Calu3 (cell line): ENCODE data around the gene SPNS1. TPM values are rescaled to one million over a fixed set of nuclear protein-coding genes. Genes with fewer than 3 reads are reported as not detected.

Source experiments
- BruUV-seq: library from RNA; stranded (reverse); fragments of 400-500 nt; replicated peaks from 2 replicates; lab custom pipeline; 2021; lab: Mats Ljungman, UMichigan
- CTCF ChIA-PET: fragments of 300-600 bp; sonication (Branson Sonifier 250); formaldehyde crosslinking; loops from one replicate; lab custom pipeline; 2022; ENCODE audit warnings: antibody characterized with exemption; lab: Charles Lee
- DNase-seq: peaks from one replicate; pipeline ENCODE4 v3.0.0; 2022
- H3K27ac Mint-ChIP-seq: one replicate; pipeline ENCODE4 v1.8.0; 2022; ENCODE audit warnings: mixed read lengths; ENCODE audit not compliant: unreplicated experiment
- H3K27me3 Mint-ChIP-seq: one replicate; pipeline ENCODE4 v1.8.0; 2022; ENCODE audit warnings: mixed read lengths; ENCODE audit not compliant: unreplicated experiment
- H3K36me3 Mint-ChIP-seq: one replicate; pipeline ENCODE4 v1.8.0; 2022; ENCODE audit warnings: mild to moderate bottlenecking, moderate library complexity, mixed read lengths; ENCODE audit not compliant: insufficient read depth, unreplicated experiment
- H3K4me1 Mint-ChIP-seq: one replicate; pipeline ENCODE4 v1.8.0; 2022; ENCODE audit warnings: mild to moderate bottlenecking, low read depth, mixed read lengths; ENCODE audit not compliant: unreplicated experiment
- H3K4me3 Mint-ChIP-seq: one replicate; pipeline ENCODE4 v1.8.0; 2022; ENCODE audit warnings: mild to moderate bottlenecking, low read depth, moderate library complexity, mixed read lengths; ENCODE audit not compliant: unreplicated experiment
- H3K9me3 Mint-ChIP-seq: one replicate; pipeline ENCODE4 v1.8.0; 2022; ENCODE audit warnings: low read depth, mixed read lengths; ENCODE audit not compliant: unreplicated experiment
- intact Hi-C: fragments of 100-400 bp; cut with micrococcal nuclease; formaldehyde crosslinking; loops from one replicate; pipeline ENCODE4 v1.10.0; 2022; ENCODE audit not compliant: unreplicated experiment
- total RNA-seq: library from RNA; stranded (reverse); gene quantifications from 2 replicates; pipeline ENCODE4 v1.2.3, GENCODE V29; 2022
- TF ChIP-seq, protein P1 (sequence below): fragments of 200-600 bp; IDR thresholded peaks from one replicate; pipeline ENCODE4 v1.8.0; 2022; ENCODE audit warnings: antibody characterized with exemption; ENCODE audit not compliant: unreplicated experiment

SPNS1 gene
- total RNA-seq, 1 experiment from 2014 or later: 44.8 TPM

DNA sequence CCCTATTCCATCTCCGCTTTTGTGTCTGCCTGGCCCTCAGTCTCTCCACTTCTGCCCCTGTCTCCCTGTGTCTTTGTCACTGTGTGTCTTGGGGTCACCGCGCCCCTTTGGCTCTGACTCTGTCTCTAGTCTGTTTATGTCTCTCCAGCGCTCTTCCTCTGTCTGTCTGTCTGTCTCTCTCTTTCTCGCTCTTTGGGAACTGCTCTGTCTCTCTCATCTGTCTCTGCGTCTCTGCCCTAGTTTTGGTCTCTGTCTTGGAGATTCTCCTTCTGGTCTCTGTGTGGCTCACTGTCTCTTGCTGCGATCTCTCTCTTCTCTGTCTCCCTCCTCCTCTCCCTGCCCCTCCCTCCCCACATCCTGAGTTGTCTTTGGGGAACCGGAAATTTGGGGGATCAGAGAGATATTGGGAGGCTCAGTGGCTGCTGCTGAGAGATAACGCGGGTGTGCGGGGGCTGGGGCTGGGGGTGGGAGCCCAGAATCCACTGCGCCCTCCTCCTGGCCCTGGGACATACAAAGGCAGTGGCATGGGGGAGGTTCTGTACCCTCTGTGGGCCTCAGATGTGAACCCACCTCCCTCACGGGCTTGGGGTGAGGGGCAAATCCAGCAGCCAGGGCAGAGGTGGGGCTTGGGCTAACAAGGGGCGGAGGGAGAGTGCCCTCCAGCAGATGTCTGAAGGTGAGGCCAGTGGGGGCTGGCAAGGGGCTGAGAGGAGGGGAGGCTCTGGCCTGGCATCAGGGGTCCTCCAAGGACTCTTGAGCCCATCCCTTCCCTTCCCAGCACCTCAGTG lies 34.7 kb downstream of the SPNS1 start:
- Mint-ChIP-seq H3K36me3 (no peaks in the 10 kb centered on the region), H3K4me1 (no peaks in the 10 kb centered on the region), H3K9me3 (no peaks in the 10 kb centered on the region), H3K27me3 (peaks cover 54% of the 10 kb centered on the region), H3K27ac (no peak overlapping the region), H3K4me3 (no peak overlapping the region)
- DNase-seq: no peak
- CTCF ChIA-PET: interaction anchor here (0.7 kb wide), 1 partner anchor 43 kb away, joined by 3 read pairs; no protein-coding TSS in a partner anchor
- intact Hi-C loops: no loop called here
- TF ChIP-seq, protein P1, sequence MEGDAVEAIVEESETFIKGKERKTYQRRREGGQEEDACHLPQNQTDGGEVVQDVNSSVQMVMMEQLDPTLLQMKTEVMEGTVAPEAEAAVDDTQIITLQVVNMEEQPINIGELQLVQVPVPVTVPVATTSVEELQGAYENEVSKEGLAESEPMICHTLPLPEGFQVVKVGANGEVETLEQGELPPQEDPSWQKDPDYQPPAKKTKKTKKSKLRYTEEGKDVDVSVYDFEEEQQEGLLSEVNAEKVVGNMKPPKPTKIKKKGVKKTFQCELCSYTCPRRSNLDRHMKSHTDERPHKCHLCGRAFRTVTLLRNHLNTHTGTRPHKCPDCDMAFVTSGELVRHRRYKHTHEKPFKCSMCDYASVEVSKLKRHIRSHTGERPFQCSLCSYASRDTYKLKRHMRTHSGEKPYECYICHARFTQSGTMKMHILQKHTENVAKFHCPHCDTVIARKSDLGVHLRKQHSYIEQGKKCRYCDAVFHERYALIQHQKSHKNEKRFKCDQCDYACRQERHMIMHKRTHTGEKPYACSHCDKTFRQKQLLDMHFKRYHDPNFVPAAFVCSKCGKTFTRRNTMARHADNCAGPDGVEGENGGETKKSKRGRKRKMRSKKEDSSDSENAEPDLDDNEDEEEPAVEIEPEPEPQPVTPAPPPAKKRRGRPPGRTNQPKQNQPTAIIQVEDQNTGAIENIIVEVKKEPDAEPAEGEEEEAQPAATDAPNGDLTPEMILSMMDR: no peak
- BruUV-seq: no TSS peak

DNA sequence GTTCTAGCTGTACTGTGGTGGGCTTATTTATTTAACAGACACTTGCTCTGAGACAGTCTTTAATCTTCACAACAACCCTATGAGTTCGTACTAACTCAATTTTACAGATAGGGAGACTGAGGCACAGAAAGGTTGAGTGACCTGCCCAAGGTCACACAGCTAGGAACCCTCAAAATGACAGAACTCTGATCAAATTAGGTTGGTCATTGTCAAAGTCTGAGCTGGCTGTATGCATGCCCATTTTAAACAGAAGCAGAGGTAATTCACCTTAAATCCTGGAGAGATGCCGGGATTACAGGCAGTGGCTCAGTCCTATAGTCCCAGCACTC lies 35.2 kb downstream of the SPNS1 start:
- Mint-ChIP-seq H3K4me1 (no peaks in the 10 kb centered on the region), H3K36me3 (no peaks in the 10 kb centered on the region), H3K27me3 (peaks cover 48% of the 10 kb centered on the region), H3K4me3 (no peak overlapping the region), H3K9me3 (no peaks in the 10 kb centered on the region), H3K27ac (no peak overlapping the region)
- no peak for DNase-seq
- intact Hi-C loops: no loop called here
- TF ChIP-seq, protein P1: no peak
- BruUV-seq: no TSS peak
- CTCF ChIA-PET: interaction anchor here (0.7 kb wide), 1 partner anchor 43 kb away, joined by 3 read pairs; no protein-coding TSS in a partner anchor

DNA sequence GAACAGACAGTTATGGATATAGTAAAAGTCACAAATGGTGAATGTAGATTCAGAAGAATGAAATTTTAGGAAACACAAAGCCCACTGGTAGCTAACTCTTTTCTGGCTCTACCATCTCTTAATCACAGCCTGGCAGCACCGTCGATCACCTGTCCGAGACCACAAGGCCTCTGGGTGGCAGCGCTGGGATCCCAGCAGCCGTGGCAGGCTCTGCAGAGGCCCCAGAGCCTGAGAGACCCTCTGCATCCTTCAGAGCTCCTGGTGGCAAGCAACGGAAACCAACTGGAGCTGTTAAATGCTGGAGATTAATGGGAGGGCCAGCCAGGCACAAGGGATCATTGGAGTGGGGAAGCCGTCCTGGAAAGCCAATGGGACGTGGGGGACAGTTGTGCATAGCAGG lies 36.5 kb downstream of the SPNS1 start:
- CTCF ChIA-PET: interaction anchor here (0.6 kb wide), 2 partner anchors 17 to 163 kb away, joined by 3 read pairs; no protein-coding TSS in a partner anchor
- H3K36me3 Mint-ChIP-seq: no peaks in the 10 kb centered on the region

DNA sequence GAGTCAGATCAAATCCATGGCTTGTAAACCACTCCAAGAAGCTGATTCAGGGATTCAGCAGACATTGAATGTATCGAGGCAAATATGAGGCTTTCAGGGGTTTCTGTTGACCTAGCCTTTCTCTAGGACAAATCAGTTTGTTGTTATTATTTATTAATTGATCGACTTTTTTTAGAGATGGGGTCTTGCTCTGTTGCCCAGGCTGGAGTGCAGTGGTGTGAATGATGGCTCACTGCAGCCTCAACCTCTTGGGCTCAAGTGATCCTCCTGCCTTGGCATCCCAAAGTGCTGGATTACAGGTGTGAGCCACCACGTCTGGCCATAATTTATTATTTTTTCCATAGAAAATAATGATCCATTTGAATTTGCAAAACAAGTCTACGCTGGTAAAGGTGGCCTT lies 37.3 kb downstream of the SPNS1 start:
- no peak for DNase-seq
- Mint-ChIP-seq H3K27me3 (peaks cover 30% of the 10 kb centered on the region), H3K36me3 (no peaks in the 10 kb centered on the region), H3K27ac (no peak overlapping the region), H3K4me3 (no peak overlapping the region), H3K9me3 (no peaks in the 10 kb centered on the region), H3K4me1 (no peaks in the 10 kb centered on the region)
- no TSS peak for BruUV-seq
- TF ChIP-seq, protein P1: no peak
- intact Hi-C loops: no loop called here
- CTCF ChIA-PET: no interaction called here

More for the DNA sequence above, 36.5 kb downstream of the SPNS1 start:
- Mint-ChIP-seq H3K4me3 (no peak overlapping the region), H3K27me3 (peaks cover 35% of the 10 kb centered on the region), H3K9me3 (no peaks in the 10 kb centered on the region), H3K27ac (no peak overlapping the region), H3K4me1 (no peaks in the 10 kb centered on the region)
- no TSS peak for BruUV-seq
- TF ChIP-seq, protein P1: no peak
- intact Hi-C loops: no loop called here
- DNase-seq: no peak
